ENCODE measurements around the gene IL19.
"Not testable (repeated sequence)": the region's sequence is repeated elsewhere in the genome, so short reads cannot be mapped to it uniquely, and the experiment has no call there.

The IL19 gene

GRCh38 chr1:206752481-206752880, 18.1 kb upstream of the IL19 start:
- DNase-seq (ENCODE audit: insufficient read length, low spot score) (no peak), FAIRE-seq (no peak)
- TF ChIP-seq POU2F2 (IDR thresholded peaks at IDR 0.05; ENCODE audit: low read depth, low read length) (no peak), TAF1 (IDR thresholded peaks at IDR 0.05; ENCODE audit: low read depth, low read length) (no peak), POLR2AphosphoS5 (IDR thresholded peaks at IDR 0.05; ENCODE audit: low read depth, low read length) (no peak), POLR2A (IDR thresholded peaks at IDR 0.05; ENCODE audit: low read depth, low read length) (no peak), SPI1 (IDR thresholded peaks at IDR 0.05; ENCODE audit: low read depth, low read length) (no peak), PAX5 (IDR thresholded peaks at IDR 0.05; ENCODE audit: insufficient read depth, low read length, severe bottlenecking) (no peak)

GRCh38 chr1:206753141-206753540, 17.4 kb upstream of the IL19 start:
- FAIRE-seq (no peak), DNase-seq (ENCODE audit: insufficient read length, low spot score) (no peak)
- TF ChIP-seq POLR2A (IDR thresholded peaks at IDR 0.05; ENCODE audit: low read depth, low read length) (no peak), SPI1 (IDR thresholded peaks at IDR 0.05; ENCODE audit: low read depth, low read length) (no peak), PAX5 (IDR thresholded peaks at IDR 0.05; ENCODE audit: insufficient read depth, low read length, severe bottlenecking) (no peak), TAF1 (IDR thresholded peaks at IDR 0.05; ENCODE audit: low read depth, low read length) (no peak), POLR2AphosphoS5 (IDR thresholded peaks at IDR 0.05; ENCODE audit: low read depth, low read length) (no peak), POU2F2 (IDR thresholded peaks at IDR 0.05; ENCODE audit: low read depth, low read length) (no peak)

GRCh38 chr1:206754011-206754410, 16.6 kb upstream of the IL19 start:
- no peak for TF ChIP-seq TAF1 (IDR thresholded peaks at IDR 0.05; ENCODE audit: low read depth, low read length)
- TF ChIP-seq SPI1 (IDR thresholded peaks at IDR 0.05; ENCODE audit: low read depth, low read length): no peak
- FAIRE-seq: no peak
- no peak for DNase-seq (ENCODE audit: insufficient read length, low spot score)

GRCh38 chr1:206757524-206758266, 12.9 kb upstream of the IL19 start:
- no peak for FAIRE-seq
- DNase-seq (ENCODE audit: insufficient read length, low spot score): no peak
- TF ChIP-seq POLR2A (IDR thresholded peaks at IDR 0.05; ENCODE audit: low read depth, low read length) (no peak), POU2F2 (IDR thresholded peaks at IDR 0.05; ENCODE audit: low read depth, low read length) (no peak), SPI1 (IDR thresholded peaks at IDR 0.05; ENCODE audit: low read depth, low read length) (no peak), PAX5 (IDR thresholded peaks at IDR 0.05; ENCODE audit: insufficient read depth, low read length, severe bottlenecking) (no peak), POLR2AphosphoS5 (IDR thresholded peaks at IDR 0.05; ENCODE audit: low read depth, low read length) (no peak), TAF1 (IDR thresholded peaks at IDR 0.05; ENCODE audit: low read depth, low read length) (no peak)

GRCh38 chr1:206760590-206760989, 10.0 kb upstream of the IL19 start:
- FAIRE-seq (no peak), DNase-seq (ENCODE audit: insufficient read length, low spot score) (no peak)
- TF ChIP-seq TAF1 (IDR thresholded peaks at IDR 0.05; ENCODE audit: low read depth, low read length): no peak
- TF ChIP-seq POU2F2 (IDR thresholded peaks at IDR 0.05; ENCODE audit: low read depth, low read length): no peak
- no peak for TF ChIP-seq SPI1 (IDR thresholded peaks at IDR 0.05; ENCODE audit: low read depth, low read length)
- TF ChIP-seq POLR2AphosphoS5 (IDR thresholded peaks at IDR 0.05; ENCODE audit: low read depth, low read length): no peak
- no peak for TF ChIP-seq PAX5 (IDR thresholded peaks at IDR 0.05; ENCODE audit: insufficient read depth, low read length, severe bottlenecking)
- TF ChIP-seq POLR2A (IDR thresholded peaks at IDR 0.05; ENCODE audit: low read depth, low read length): no peak

DNA sequence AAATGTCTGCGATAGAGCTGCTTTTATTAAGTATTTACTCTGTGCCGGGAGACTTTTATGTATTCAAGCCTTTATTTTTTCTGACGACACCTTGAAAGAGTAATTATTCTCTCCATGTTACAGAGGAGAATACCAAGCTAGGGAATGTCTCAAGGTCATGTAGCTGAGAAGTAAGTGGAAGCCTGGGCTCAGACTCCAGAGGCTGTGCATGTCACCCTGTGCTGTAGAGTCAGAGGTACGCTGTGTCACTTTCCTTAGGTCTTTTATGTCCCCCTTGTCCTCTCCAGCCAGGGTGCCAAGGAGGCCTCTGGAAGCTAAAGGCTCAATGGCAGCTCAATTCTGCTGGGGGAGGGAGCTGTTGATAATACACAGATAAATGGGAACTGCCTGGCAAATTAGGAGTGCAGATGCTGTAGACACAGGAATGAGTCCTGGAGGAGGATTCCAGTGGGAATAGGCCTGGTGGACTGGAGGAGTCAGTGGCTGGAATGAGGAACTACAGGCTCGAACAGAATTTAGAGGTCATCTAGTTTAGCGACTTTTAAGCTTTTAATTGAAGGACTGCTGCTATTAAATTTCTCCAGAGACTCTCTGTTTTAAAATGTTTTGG, 9.3 kb upstream of the IL19 start:
- no peak for TF ChIP-seq POLR2AphosphoS5 (IDR thresholded peaks at IDR 0.05; ENCODE audit: low read depth, low read length)
- no peak for TF ChIP-seq PAX5 (IDR thresholded peaks at IDR 0.05; ENCODE audit: insufficient read depth, low read length, severe bottlenecking)
- TF ChIP-seq TAF1 (IDR thresholded peaks at IDR 0.05; ENCODE audit: low read depth, low read length): no peak
- TF ChIP-seq SPI1 (IDR thresholded peaks at IDR 0.05; ENCODE audit: low read depth, low read length): no peak
- no peak for TF ChIP-seq POU2F2 (IDR thresholded peaks at IDR 0.05; ENCODE audit: low read depth, low read length)
- TF ChIP-seq POLR2A (IDR thresholded peaks at IDR 0.05; ENCODE audit: low read depth, low read length): no peak
- DNase-seq (ENCODE audit: insufficient read length, low spot score) (no peak), FAIRE-seq (no peak)

DNA sequence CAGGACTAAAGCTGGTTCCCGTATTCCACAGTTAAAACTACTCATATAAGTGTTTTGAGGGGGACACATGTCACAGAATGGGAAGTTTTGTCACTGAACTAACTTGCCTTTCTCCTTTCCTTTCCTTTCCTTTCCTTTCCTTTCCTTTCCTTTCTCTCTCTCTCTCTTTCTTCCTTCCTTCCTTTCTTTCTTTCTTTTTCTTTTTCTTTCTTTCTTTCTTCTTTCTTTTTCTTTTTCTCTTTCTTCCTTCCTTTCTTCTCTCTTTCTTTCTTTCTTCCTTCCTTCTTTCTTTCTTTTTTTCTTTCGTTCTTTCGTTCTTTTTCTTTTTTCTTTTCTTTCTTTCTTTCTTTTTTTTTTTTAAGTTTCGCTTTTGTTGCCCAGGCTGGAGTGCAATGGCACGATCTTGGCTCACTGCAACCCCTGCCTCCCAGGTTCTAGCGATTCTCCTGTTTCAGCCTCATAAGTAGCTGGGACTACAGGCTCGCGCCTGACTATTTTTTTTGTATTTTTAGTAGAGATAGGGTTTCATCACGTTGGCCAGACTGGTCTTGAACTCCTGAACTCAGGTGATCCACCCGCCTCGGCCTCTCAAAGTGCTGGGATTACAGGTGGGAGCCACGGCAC, 7.7 kb upstream of the IL19 start:
- DNase-seq (ENCODE audit: insufficient read length, low spot score); FAIRE-seq: not testable (repeated sequence)

DNA sequence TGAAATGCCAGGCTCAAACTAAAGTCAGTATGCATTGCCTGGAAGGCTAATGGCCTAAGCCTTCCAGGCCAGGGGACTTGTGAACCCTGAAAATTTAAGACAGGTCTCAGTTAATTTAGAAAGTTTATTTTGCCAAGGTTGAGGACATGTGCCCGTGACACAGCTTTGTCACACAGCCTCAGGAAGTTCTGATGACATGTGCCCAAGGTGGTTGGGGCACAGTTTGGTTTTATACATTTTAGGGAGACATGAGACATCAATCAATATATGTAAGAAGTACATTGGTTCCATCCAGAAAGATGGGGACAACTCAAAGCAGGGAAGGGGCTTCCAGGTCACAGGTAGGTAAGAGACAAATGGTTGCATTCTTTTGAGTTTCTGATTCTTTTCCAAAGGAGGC, 4.8 kb upstream of the IL19 start:
- DNase-seq (ENCODE audit: insufficient read length, low spot score): not testable (repeated sequence)
- peak; percentile 62 for FAIRE-seq

DNA sequence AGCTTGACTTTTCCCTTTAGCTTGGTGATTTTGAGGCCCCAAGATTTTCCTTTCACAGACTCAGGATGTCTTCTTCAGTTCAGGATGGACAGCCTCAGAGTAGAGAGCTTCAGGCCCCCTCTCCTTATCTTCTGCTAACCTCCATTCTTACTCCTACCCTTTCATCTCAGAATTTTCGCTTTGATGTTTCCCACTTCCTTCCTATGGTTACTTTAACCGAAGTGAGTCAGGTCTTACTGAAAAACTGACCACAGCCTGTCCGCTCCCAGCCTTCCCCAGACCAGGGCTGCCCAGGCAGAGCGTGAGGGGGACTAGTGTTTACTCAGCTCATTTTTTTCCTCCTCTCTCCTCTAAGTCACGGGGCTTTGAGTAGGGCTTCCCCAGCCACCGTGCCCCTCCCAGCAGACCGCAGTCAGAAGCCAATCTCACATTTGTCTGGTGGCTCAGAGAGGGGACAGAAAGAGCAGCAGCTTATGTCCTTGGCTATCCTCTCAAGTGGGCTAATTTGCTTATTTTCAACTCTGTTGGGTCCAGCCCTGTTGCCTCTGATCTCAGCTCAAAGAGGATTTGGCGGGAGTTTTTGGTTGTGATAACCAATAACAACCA, 4.2 kb upstream of the IL19 start:
- FAIRE-seq (peak; percentile 93), DNase-seq (ENCODE audit: insufficient read length, low spot score) (no peak)
- peak; percentile 68 for TF ChIP-seq SPI1 (IDR thresholded peaks at IDR 0.05; ENCODE audit: low read depth, low read length)
- no peak for TF ChIP-seq POLR2A (IDR thresholded peaks at IDR 0.05; ENCODE audit: low read depth, low read length)
